GM19324 (cell line): ENCODE results near the gene ATF1.

Experiments used
- ATAC-seq: cut with Tn5 transposase; IDR thresholded peaks from one replicate; pipeline ENCODE4 v1.9.1; 2021; ENCODE audit warnings: mild to moderate bottlenecking, moderate library complexity; ENCODE audit not compliant: unreplicated experiment, low FRiP score

The ATF1 gene

DNA sequence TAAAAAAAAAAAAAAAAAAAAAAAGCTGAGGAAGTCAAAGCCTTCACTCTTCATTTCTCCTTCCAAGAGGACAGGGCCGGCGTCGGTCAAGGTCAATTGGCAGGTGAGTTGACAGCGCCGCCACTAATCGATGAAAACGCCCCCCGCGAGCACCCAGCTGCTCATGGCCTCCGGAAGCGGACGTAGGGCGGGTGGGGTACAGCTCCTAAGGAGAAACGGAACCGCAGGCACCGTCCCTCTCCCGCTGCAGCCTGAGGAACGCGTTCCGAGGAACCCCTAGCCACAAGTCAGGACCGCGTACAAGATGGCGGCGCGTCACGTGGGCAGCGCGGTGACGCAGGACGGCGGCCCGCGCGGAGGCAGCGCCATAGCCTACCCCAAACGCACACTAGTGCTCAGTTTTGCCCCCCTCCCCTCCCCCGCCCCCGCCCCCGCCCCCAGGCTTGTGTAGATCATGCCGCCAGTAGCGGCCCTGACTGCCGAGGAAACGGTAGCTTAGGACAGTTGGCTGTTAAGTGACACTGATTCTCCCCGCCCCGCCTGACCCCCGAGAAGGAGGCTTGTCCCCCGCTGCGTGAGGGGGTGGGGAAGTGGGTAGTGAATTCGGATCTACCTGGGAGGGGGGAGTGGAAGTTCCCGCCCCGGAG, at the start of gene ATF1:
TSS of gene ATF1 (plus strand) at position 463 of the 647 bp plus-strand sequence. CDS start 16,045 bp downstream, outside the sequence.
- ATAC-seq = peak; percentile 83

- ATAC-seq = no peak
Observed at GRCh38 chr12:50715174-50715573, 48.7 kb upstream of the ATF1 start.

- ATAC-seq = no peak
Observed at GRCh38 chr12:50718760-50719159, 45.1 kb upstream of the ATF1 start.

GRCh38 chr12:50720085-50720484, 43.8 kb upstream of the ATF1 start:
- no peak for ATAC-seq

- ATAC-seq = no peak
Observed at GRCh38 chr12:50720501-50720900, 43.4 kb upstream of the ATF1 start.

DNA sequence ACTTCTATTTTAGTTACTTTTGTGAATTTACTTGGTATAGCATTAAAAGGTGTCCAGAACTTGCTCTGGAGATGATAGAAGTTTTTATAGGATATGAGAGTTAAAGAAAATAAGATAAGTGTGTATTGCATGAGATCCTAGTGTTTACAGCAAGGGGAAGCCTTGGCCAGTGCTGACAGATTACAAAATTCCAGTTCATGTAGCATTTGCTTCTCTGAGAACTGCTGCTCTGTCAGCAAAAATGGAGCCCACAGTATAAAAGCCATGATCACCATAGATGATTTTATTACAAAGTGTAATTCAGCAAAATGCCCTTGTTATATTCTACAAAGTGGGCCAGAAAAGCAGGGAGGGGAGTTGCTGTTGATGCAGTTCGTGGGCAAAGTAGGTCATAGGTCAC, 40.0 kb upstream of the ATF1 start:
- ATAC-seq = no peak

DNA sequence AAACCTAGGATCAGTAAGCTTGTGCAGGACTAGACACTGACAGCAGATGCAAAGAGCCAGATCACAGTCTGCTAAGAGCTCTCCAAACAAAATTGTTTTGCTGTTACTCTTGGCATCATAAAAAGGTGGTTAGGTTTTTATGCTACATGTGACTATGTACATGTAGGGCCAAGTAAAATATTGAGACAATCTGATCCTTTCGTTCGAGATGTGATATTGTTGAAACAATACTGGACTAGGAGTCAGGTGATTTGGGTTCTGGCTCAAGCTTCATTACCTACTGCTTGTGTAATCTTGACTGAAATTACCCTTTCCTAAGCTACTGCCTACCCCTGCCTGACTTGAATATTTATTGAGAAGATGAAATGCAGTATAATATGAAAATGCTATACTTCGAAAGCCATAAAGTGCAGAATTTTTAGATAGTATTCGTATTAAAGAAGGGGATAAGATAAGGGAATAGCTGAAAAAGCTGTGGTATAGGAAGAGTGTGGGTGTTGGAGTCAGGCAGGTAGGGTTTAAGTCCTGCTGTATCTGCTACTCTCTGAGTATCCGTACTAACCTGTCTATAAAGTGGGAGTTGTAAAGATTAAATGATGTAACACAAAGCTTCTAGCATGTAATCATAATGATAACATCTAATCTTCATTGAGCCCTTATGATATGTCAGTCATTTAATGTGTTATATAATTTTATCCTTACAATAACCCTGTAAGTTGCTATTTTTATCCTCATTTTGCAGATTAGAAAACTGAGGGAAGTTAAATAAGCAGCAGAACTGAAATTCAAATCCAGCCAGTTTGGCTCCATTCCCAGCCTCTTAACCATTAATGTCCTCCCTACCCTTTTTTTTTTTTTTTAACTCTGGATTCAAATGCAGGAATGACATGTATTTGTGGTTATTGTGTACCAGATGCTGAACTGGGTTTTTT, 38.6 kb upstream of the ATF1 start:
- ATAC-seq = no peak

GRCh38 chr12:50727466-50727865, 36.4 kb upstream of the ATF1 start:
- ATAC-seq = no peak

GRCh38 chr12:50728417-50728816, 35.5 kb upstream of the ATF1 start:
- no peak for ATAC-seq

GRCh38 chr12:50728841-50729240, 35.1 kb upstream of the ATF1 start:
- ATAC-seq = no peak

- ATAC-seq = no peak
Observed at GRCh38 chr12:50732591-50732990, 31.3 kb upstream of the ATF1 start.

DNA sequence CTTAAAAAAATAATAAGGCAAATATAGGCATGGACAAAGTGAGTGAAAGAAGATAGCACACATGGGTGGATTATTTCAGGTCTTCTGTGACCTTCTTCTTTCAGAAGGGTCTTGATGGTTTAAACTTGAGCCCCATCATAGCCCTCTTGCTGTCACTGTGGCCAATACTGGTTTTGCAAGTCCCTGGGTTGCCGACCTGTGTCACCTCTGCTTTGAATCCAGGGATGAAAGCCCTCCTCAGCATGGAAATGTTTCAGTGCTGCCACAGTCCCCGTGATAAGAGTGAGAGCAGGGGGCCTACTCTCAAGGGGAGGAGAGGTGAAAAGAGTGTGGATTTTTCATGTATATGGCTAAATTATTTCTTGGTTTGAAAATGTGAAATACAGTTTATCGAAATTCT, 30.2 kb upstream of the ATF1 start:
- ATAC-seq = no peak

DNA sequence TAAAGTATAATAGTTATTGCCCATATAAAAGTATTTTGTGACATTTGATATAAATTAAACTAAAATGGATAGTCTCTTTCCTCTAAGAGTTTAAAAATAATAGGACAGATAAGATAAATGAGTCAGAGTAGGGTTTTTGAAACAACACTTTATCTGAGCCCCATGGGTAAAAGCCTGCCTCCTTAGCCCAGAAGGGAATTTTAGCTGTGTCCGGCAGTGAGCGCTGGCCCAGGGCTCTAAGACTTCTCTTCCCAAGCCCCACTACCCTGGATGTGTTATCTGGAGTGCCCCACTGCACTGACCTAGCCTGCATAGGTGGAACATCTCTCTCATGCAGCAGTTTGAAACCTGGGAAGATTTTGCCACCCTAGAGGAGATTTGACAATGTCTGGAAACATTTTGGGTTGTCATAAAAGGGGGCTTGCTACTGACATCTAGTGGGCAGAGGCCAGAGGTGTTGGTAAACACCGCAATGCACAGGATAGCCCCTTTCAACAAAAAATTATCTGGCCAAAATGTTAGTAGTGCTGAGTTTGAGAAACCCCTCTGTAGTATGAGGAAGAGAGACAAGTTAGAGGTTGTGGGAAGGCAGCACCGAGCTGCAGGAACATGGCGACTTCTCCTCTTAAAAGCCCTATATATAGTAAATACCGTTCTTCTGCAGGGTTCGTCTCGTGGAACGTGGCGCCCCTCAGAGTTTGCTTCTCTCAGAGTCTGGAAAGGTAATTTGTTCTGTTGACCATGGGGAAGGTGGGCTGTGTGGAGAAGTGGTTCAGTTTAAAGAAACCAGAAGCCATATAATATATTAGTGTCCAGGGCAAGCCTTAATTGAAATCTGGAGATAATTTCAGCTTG, 29.3 kb upstream of the ATF1 start:
- no peak for ATAC-seq

GRCh38 chr12:50739611-50740010, 24.3 kb upstream of the ATF1 start:
- ATAC-seq = no peak

DNA sequence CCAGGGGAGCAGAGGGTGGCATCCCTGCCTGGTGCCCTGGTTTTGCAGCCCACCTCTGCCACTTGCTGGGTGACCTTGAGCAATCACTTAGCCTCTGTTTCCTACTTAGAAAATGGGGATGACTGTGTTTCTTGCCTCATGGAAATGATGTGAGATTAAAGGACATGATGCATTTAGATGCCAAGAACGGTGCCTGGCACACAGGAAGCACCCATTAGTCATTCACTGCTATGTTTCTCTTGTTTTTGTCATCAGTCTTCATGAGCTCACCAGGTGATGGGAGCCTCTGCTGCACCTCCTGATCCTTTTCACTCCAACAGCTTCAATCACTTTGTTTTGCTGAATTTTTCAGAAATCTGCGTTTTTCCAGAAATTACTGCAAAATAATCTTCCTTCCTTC, 23.6 kb upstream of the ATF1 start:
- no peak for ATAC-seq

- ATAC-seq = no peak
Observed at GRCh38 chr12:50742776-50743175, 21.1 kb upstream of the ATF1 start.

DNA sequence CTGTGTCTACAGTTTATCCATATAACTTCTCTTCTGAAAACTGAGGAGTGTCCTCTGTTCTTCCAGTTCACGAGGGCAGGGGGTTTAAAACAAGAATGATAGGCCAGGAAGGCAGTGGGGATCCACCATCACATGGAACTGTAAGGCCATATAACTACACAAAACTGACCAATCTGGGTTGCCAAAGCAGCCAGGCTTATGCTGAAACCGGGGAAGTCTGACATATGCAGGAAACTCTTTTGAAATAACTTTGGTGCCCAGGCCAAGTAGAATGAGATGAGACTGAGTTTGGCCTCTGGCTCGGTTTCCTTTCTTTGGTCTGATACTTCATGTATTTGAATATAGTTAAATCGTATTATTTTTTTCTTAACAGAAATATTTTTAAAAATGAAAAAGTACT, 18.0 kb upstream of the ATF1 start:
- no peak for ATAC-seq

DNA sequence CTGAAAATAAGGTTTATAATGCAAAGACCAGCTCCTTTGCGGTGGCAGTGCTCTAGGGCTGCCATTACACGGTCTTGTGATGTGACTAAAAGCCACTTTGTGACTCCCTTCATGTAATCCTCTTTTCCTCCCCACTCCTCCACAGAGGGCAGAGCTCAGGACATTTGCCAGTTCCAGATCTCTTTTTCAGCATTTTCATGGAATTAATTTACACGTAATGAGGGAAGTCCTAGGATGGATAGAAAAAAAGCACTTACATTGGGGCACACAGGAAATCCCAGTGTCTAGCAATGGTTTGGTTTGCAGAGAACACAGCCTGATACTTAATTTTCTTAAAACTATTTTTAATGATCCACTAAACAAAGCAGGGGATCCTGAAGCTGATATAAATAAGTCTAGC, 17.5 kb upstream of the ATF1 start:
- ATAC-seq = no peak

DNA sequence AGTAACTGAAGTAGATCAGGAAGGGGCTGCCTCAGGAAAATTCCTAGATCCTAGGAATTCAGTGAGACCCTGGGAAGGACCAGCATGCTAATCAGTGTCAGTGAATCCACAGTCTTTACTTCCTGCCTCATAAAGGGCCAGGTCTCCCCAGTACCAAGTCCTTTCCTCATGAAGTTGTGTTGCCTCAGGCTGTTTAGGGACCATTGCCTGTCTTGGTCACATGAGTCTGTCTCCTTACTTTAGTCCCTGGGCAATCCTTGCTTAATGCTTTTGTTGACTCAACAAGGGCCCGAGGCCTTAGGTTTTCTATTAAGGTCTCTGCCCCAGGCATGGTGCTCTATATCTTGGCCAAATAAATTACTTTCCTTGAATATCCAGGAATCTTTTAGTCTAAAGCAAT, 16.1 kb upstream of the ATF1 start:
- ATAC-seq = no peak

- no peak for ATAC-seq
Observed at GRCh38 chr12:50749459-50749882, 14.4 kb upstream of the ATF1 start.

DNA sequence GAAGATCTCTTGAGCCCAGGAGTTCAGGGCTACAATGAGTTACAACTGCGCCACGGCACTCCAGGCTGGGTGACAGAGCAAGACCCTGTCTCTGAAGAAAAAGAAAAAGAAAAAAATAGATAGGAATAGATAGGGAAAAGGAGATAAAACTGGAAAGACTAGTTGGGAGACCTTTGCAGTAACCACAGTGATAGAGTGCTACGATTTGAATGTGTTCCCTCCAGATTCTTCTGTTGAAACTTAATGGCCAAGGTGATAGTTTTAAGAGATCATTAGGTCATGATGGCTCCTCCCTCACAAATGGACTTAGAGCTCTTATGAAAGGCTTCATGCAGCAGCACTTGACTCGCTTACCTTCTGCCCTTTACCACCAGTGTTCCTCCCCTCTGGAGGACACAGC, 13.5 kb upstream of the ATF1 start:
- no peak for ATAC-seq
